Activated naive CD4-positive, alpha-beta T cell treated with anti-CD3 and anti-CD28 coated beads, Interleukin-2, amount 10 ng/mL, durations not matched to agents 7 days and 5 days (primary cell): Measurements from ENCODE around the gene PARP3.

ENCODE experiments used
- CTCF ChIA-PET: fragments of 350-600 bp; sonication (Branson Sonifier 250); formaldehyde crosslinking; loops from one replicate; lab custom pipeline; 2021; ENCODE audit warnings: antibody characterized with exemption; lab: Charles Lee
- DNase-seq: peaks from one replicate; pipeline ENCODE4 v3.0.0-alpha.2; 2020
- H3K27ac Mint-ChIP-seq: one replicate; pipeline ENCODE4 v1.8.0; 2021; ENCODE audit warnings: mild to moderate bottlenecking, moderate library complexity, mixed read lengths
- H3K27me3 Mint-ChIP-seq: one replicate; pipeline ENCODE4 v1.8.0; 2021; ENCODE audit warnings: mild to moderate bottlenecking, mixed read lengths
- H3K36me3 Mint-ChIP-seq: one replicate; pipeline ENCODE4 v1.8.0; 2021; ENCODE audit warnings: mixed read lengths
- H3K4me1 Mint-ChIP-seq: one replicate; pipeline ENCODE4 v1.8.0; 2021; ENCODE audit warnings: mixed read lengths
- H3K4me3 Mint-ChIP-seq: one replicate; pipeline ENCODE4 v1.8.0; 2021; ENCODE audit warnings: mild to moderate bottlenecking, moderate library complexity, mixed read lengths
- H3K9me3 Mint-ChIP-seq: one replicate; pipeline ENCODE4 v1.8.0; 2021; ENCODE audit warnings: mixed read lengths

Gene PARP3

GRCh38 chr3:51970606-51971300, 28.6 kb downstream of the PARP3 start:
- CTCF ChIA-PET: interaction anchor here (0.8 to 1.4 kb wide), 2 partner anchors 28 to 30 kb away, joined by 3 read pairs; partner anchors contain the start of gene PARP3
- Mint-ChIP-seq H3K27ac (peak overlapping the region; percentile 29), H3K4me1 (peaks cover 38% of the 10 kb centered on the region), H3K4me3 (no peak overlapping the region), H3K9me3 (no peaks in the 10 kb centered on the region), H3K36me3 (peaks cover 2% of the 10 kb centered on the region), H3K27me3 (peaks cover 11% of the 10 kb centered on the region)
- DNase-seq: no peak

- Mint-ChIP-seq H3K27ac (no peak overlapping the region), H3K4me3 (no peak overlapping the region), H3K36me3 (peaks cover 2% of the 10 kb centered on the region)
Observed at GRCh38 chr3:51971350-51971749, 29.2 kb downstream of the PARP3 start.

GRCh38 chr3:51974277-51974962, 32.3 kb downstream of the PARP3 start:
- Mint-ChIP-seq H3K36me3 (peaks cover 2% of the 10 kb centered on the region), H3K27ac (peak overlapping the region; percentile 90), H3K4me1 (peaks cover 42% of the 10 kb centered on the region), H3K27me3 (no peaks in the 10 kb centered on the region), H3K9me3 (no peaks in the 10 kb centered on the region), H3K4me3 (peak overlapping the region; percentile 95)
- DNase-seq: peak; percentile 43
- CTCF ChIA-PET: interaction anchor here (0.6 to 2.8 kb wide), 14 partner anchors 8 to 644 kb away, joined by 3 to 25 read pairs (median 4); partner anchors contain the start of genes ACY1, PARP3, RPL29 and RRP9

More at GRCh38 chr3:51971350-51971749, 29.2 kb downstream of the PARP3 start:
- CTCF ChIA-PET: interaction anchor here (1.0 to 1.4 kb wide), 2 partner anchors 11 to 29 kb away, joined by 3 read pairs; partner anchors contain the start of gene PARP3
- H3K4me1 Mint-ChIP-seq: peaks cover 39% of the 10 kb centered on the region
- DNase-seq: no peak
- no peaks in the 10 kb centered on the region for H3K9me3 Mint-ChIP-seq
- peaks cover 5% of the 10 kb centered on the region for H3K27me3 Mint-ChIP-seq

GRCh38 chr3:51974963-51975851, 33.0 kb downstream of the PARP3 start, which contains the start of gene ABHD14A:
TSS of gene ABHD14A (plus strand) at chr3:51975064. CDS start at chr3:51975136, 72 bp downstream.
- Mint-ChIP-seq H3K27ac (peak within 1 kb of the TSS; percentile 90), H3K27me3 (no peaks in the 10 kb centered on the region), H3K4me3 (peak within 1 kb of the TSS; percentile 95), H3K9me3 (no peaks in the 10 kb centered on the region), H3K4me1 (peaks cover 42% of the 10 kb centered on the region), H3K36me3 (peaks cover 2% of the 10 kb centered on the region)
- DNase-seq: peak; percentile 80
- CTCF ChIA-PET: interaction anchor here (0.7 to 2.8 kb wide), 6 partner anchors 8 to 78 kb away, joined by 3 to 25 read pairs (median 8); partner anchors contain the start of genes ACY1, PARP3 and RRP9

GRCh38 chr3:51975852-51976549, 33.8 kb downstream of the PARP3 start:
- peaks cover 4% of the 10 kb centered on the region for H3K36me3 Mint-ChIP-seq
- peaks cover 46% of the 10 kb centered on the region for H3K4me1 Mint-ChIP-seq
- H3K27ac Mint-ChIP-seq: peak overlapping the region; percentile 68
- DNase-seq: peak; percentile 52
- CTCF ChIA-PET: no interaction called here
- H3K4me3 Mint-ChIP-seq: peak overlapping the region; percentile 75
- no peaks in the 10 kb centered on the region for H3K27me3 Mint-ChIP-seq
- H3K9me3 Mint-ChIP-seq: no peaks in the 10 kb centered on the region

GRCh38 chr3:51977446-51978142, 35.4 kb downstream of the PARP3 start:
- peak; percentile 53 for DNase-seq
- H3K27ac Mint-ChIP-seq: peak overlapping the region; percentile 83
- H3K4me1 Mint-ChIP-seq: peaks cover 53% of the 10 kb centered on the region
- CTCF ChIA-PET: no interaction called here
- H3K9me3 Mint-ChIP-seq: no peaks in the 10 kb centered on the region
- H3K27me3 Mint-ChIP-seq: no peaks in the 10 kb centered on the region
- peaks cover 7% of the 10 kb centered on the region for H3K36me3 Mint-ChIP-seq
- no peak overlapping the region for H3K4me3 Mint-ChIP-seq

GRCh38 chr3:51978143-51978502, 36.0 kb downstream of the PARP3 start:
- CTCF ChIA-PET: no interaction called here
- Mint-ChIP-seq H3K27me3 (no peaks in the 10 kb centered on the region), H3K9me3 (no peaks in the 10 kb centered on the region), H3K36me3 (peaks cover 7% of the 10 kb centered on the region), H3K4me1 (peaks cover 57% of the 10 kb centered on the region), H3K27ac (no peak overlapping the region), H3K4me3 (no peak overlapping the region)
- DNase-seq: no peak

- CTCF ChIA-PET: no interaction called here
- H3K9me3 Mint-ChIP-seq: no peaks in the 10 kb centered on the region
- no peak overlapping the region for H3K27ac Mint-ChIP-seq
- no peak overlapping the region for H3K4me3 Mint-ChIP-seq
- DNase-seq: no peak
- peaks cover 5% of the 10 kb centered on the region for H3K36me3 Mint-ChIP-seq
- H3K27me3 Mint-ChIP-seq: no peaks in the 10 kb centered on the region
- peaks cover 55% of the 10 kb centered on the region for H3K4me1 Mint-ChIP-seq
Observed at GRCh38 chr3:51980253-51980652, 38.1 kb downstream of the PARP3 start.

- Mint-ChIP-seq H3K4me3 (peak overlapping the region; percentile 98), H3K36me3 (peaks cover 5% of the 10 kb centered on the region), H3K9me3 (no peaks in the 10 kb centered on the region), H3K4me1 (peaks cover 37% of the 10 kb centered on the region), H3K27ac (peak overlapping the region; percentile 95), H3K27me3 (no peaks in the 10 kb centered on the region)
- peak; percentile 53 for DNase-seq
- CTCF ChIA-PET: interaction anchor here (0.6 to 2.8 kb wide), 8 partner anchors 8 to 75 kb away, joined by 3 to 25 read pairs (median 6); partner anchors contain the start of genes ABHD14A, ABHD14B, RPL29 and RRP9
Observed at GRCh38 chr3:51982352-51982837, 40.2 kb downstream of the PARP3 start.

GRCh38 chr3:51982838-51983577, 40.8 kb downstream of the PARP3 start, which contains the start of gene ACY1:
TSS of gene ACY1 (plus strand) at chr3:51983535. CDS start at chr3:51984065, 530 bp downstream.
- CTCF ChIA-PET: interaction anchor here (1.1 to 2.8 kb wide), 8 partner anchors 9 to 74 kb away, joined by 3 to 25 read pairs (median 4); partner anchors contain the start of genes ABHD14A and ABHD14B
- Mint-ChIP-seq H3K27me3 (no peaks in the 10 kb centered on the region), H3K27ac (peak within 1 kb of the TSS; percentile 95), H3K9me3 (no peaks in the 10 kb centered on the region), H3K4me3 (peak within 1 kb of the TSS; percentile 98), H3K36me3 (peaks cover 5% of the 10 kb centered on the region), H3K4me1 (peaks cover 32% of the 10 kb centered on the region)
- peak; percentile 86 for DNase-seq

GRCh38 chr3:51983578-51984268, 41.6 kb downstream of the PARP3 start:
- Mint-ChIP-seq H3K27me3 (no peaks in the 10 kb centered on the region), H3K9me3 (no peaks in the 10 kb centered on the region), H3K4me1 (peaks cover 31% of the 10 kb centered on the region), H3K27ac (peak overlapping the region; percentile 95), H3K4me3 (peak overlapping the region; percentile 98), H3K36me3 (peaks cover 5% of the 10 kb centered on the region)
- CTCF ChIA-PET: interaction anchor here (1.1 to 2.8 kb wide), 6 partner anchors 8 to 68 kb away, joined by 3 to 25 read pairs (median 8); partner anchors contain the start of genes ABHD14A and ABHD14B
- no peak for DNase-seq
